Measurements from ENCODE around the gene GSG1L2. TPM values are rescaled to one million over a fixed set of nuclear protein-coding genes. Genes with fewer than 3 reads are reported as not detected.

The GSG1L2 gene
- total and polyA plus RNA-seq, 2 donors (not counting 3 experiments of a cell fraction or from before 2014, with no cell fraction given), result not detected

DNA sequence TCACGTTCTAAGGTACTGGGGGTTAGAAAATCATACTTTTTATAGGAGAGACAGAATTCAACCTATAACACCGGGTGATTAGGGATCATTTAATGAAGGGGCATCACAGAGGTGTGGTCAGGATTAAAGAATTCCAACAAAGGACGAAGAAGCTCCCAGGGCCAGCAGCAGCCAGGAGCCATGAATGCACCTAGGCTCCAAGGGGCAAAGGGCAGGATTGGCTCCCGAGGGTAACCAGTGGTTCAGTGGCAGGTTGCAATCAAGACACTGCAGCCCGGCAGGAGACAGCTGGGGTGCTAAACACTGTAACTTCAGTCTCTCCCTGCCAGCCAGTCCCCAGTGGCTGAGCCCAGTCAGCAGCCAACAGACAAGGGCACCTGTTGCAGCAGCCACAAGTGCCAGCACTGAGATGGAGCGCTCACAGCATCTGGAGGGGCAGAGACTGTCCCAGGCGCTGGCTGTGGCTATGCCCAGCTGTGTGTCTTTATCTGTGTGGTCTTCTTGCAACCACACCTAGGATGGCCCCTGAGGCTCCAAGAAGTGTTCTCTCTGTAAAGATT lies 54.4 kb downstream of the GSG1L2 start:
- Histone ChIP-seq H3K27ac (ENCODE audit: insufficient read depth, low read depth, low read length) (no peak overlapping the region), H2AFZ (ENCODE audit: low read depth, low read length) (no peak overlapping the region), H3K79me2 (ENCODE audit: control insufficient read depth, insufficient read depth, low read length) (no peaks in the 10 kb centered on the region), H3K4me1 (ENCODE audit: control insufficient read depth, extremely low read depth, insufficient read depth, low read length) (no peaks in the 10 kb centered on the region), H3K4me2 (ENCODE audit: insufficient read depth, low read length) (no peak overlapping the region), H3K36me3 (ENCODE audit: control insufficient read depth in 2 of 2, extremely low read depth in 1 of 2, insufficient read depth in 2 of 2, low read length in 2 of 2) (no peaks in the 10 kb centered on the region), H3K9ac (replicated peaks; ENCODE audit: extremely low read depth, insufficient read depth, low read length) (no peak overlapping the region), H3K9me3 (replicated peaks; ENCODE audit: control insufficient read depth, insufficient read depth, low read length) (no peaks in the 10 kb centered on the region), H4K20me1 (replicated peaks; ENCODE audit: control insufficient read depth, extremely low read depth, insufficient read depth, low read length) (no peaks in the 10 kb centered on the region), H3K4me3 (replicated peaks in 1 of 3; ENCODE audit: insufficient read depth in 1 of 3, low read depth in 1 of 3, low read length in 3 of 3) (no peak overlapping the region), H3K27me3 (ENCODE audit: control insufficient read depth in 2 of 2, insufficient read depth in 2 of 2, low read length in 2 of 2) (no peaks in the 10 kb centered on the region), H3K9me1 (replicated peaks; ENCODE audit: control insufficient read depth, extremely low read depth, insufficient read depth, low read length) (no peaks in the 10 kb centered on the region)
- TF ChIP-seq POLR2A (IDR thresholded peaks at IDR 0.05; ENCODE audit: low read depth, low read length) (no peak), MYC (IDR thresholded peaks at IDR 0.05; ENCODE audit: low read depth, low read length) (no peak), GATA2 (IDR thresholded peaks at IDR 0.05; ENCODE audit: insufficient read depth, insufficient read length, low read depth, low read length) (no peak), JUN (IDR thresholded peaks at IDR 0.05; ENCODE audit: borderline replicate concordance, insufficient read depth, insufficient read length, low read depth) (no peak), FOS (IDR thresholded peaks at IDR 0.05; ENCODE audit: borderline replicate concordance, insufficient read depth, low read length) (no peak), EZH2 (IDR thresholded peaks at IDR 0.05; ENCODE audit: borderline replicate concordance, low read depth, low read length, severe bottlenecking) (no peak), POLR2AphosphoS5 (IDR thresholded peaks at IDR 0.05; ENCODE audit: insufficient read depth, low read depth, low read length) (no peak)
- TF ChIP-seq, protein P1, sequence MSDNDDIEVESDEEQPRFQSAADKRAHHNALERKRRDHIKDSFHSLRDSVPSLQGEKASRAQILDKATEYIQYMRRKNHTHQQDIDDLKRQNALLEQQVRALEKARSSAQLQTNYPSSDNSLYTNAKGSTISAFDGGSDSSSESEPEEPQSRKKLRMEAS (IDR thresholded peaks at IDR 0.05; ENCODE audit: insufficient read depth, insufficient read length), result no peak
- TF ChIP-seq, protein P2, sequence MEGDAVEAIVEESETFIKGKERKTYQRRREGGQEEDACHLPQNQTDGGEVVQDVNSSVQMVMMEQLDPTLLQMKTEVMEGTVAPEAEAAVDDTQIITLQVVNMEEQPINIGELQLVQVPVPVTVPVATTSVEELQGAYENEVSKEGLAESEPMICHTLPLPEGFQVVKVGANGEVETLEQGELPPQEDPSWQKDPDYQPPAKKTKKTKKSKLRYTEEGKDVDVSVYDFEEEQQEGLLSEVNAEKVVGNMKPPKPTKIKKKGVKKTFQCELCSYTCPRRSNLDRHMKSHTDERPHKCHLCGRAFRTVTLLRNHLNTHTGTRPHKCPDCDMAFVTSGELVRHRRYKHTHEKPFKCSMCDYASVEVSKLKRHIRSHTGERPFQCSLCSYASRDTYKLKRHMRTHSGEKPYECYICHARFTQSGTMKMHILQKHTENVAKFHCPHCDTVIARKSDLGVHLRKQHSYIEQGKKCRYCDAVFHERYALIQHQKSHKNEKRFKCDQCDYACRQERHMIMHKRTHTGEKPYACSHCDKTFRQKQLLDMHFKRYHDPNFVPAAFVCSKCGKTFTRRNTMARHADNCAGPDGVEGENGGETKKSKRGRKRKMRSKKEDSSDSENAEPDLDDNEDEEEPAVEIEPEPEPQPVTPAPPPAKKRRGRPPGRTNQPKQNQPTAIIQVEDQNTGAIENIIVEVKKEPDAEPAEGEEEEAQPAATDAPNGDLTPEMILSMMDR (IDR thresholded peaks at IDR 0.05; ENCODE audit: extremely low read depth in 1 of 2, insufficient read depth in 1 of 2, low read depth in 1 of 2, low read length in 2 of 2), result no peak
- intact Hi-C loops (cut with micrococcal nuclease) (no loop called here), dilution Hi-C loops (cut with MboI; ENCODE audit: extremely low pct_ligation_motif_present, low sequenced_read_pairs) (no loop called here)
- ChIA-PET CTCF (interaction anchor here (1.4 kb wide), 1 partner anchor 190 kb away, joined by 28 read pairs; the partner anchor contains the start of gene CFAP52), POLR2A (no interaction called here)
- DNase-seq (ENCODE audit: low read depth, low spot score) (no peak), FAIRE-seq (no peak)
- BruUV-seq (replicated peaks), result no TSS peak
